ENCODE measurements around the gene RGS7.
"Not testable (repeated sequence)": the region's sequence is repeated elsewhere in the genome, so short reads cannot be mapped to it uniquely, and the experiment has no call there.

RGS7 gene

GRCh38 chr1:240758777-240759176 is 598.2 kb downstream of the RGS7 start:
- H3K36me3 ChIP-seq (ENCODE audit: control insufficient read depth, insufficient read depth, low read length); H3K27ac ChIP-seq; H3K9me3 ChIP-seq (ENCODE audit: control insufficient read depth, low read length); H3K27me3 ChIP-seq (ENCODE audit: control insufficient read depth, insufficient read depth, low read length); H3K4me1 ChIP-seq; H3K4me3 ChIP-seq (ENCODE audit: low read depth, low read length); H3K79me2 ChIP-seq; H2AFZ ChIP-seq; H3K9ac ChIP-seq; H3K4me2 ChIP-seq (ENCODE audit: low read length): not testable (repeated sequence)

DNA sequence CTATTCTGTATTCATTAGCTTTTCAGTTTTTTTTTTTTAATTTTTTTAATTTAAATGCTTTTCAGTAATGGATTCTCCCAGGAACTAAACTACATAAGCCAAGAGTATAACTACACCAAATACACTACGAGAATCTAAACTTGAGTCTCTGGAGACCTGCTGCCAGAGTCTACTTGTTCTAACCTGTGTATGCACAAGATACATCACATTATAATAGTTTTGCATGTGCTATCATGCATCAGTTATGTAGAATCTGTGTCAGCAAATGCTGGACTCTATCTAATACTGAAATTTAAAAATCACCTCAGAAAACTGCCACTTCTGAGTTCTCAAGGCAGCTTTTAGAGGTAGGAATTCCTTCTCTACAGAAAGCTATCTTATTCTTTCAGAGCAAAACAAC is 598.7 kb downstream of the RGS7 start:
- Histone ChIP-seq H3K79me2 (no peaks in the 10 kb centered on the region), H3K4me2 (ENCODE audit: low read length) (no peak overlapping the region), H2AFZ (no peak overlapping the region), H3K36me3 (ENCODE audit: control insufficient read depth, insufficient read depth, low read length) (no peaks in the 10 kb centered on the region), H3K27me3 (ENCODE audit: control insufficient read depth, insufficient read depth, low read length) (no peaks in the 10 kb centered on the region), H3K4me3 (ENCODE audit: low read depth, low read length) (no peak overlapping the region), H3K27ac (no peak overlapping the region), H3K4me1 (no peaks in the 10 kb centered on the region), H3K9ac (no peak overlapping the region), H3K9me3 (ENCODE audit: control insufficient read depth, low read length) (no peaks in the 10 kb centered on the region)
- TF ChIP-seq, protein P1, sequence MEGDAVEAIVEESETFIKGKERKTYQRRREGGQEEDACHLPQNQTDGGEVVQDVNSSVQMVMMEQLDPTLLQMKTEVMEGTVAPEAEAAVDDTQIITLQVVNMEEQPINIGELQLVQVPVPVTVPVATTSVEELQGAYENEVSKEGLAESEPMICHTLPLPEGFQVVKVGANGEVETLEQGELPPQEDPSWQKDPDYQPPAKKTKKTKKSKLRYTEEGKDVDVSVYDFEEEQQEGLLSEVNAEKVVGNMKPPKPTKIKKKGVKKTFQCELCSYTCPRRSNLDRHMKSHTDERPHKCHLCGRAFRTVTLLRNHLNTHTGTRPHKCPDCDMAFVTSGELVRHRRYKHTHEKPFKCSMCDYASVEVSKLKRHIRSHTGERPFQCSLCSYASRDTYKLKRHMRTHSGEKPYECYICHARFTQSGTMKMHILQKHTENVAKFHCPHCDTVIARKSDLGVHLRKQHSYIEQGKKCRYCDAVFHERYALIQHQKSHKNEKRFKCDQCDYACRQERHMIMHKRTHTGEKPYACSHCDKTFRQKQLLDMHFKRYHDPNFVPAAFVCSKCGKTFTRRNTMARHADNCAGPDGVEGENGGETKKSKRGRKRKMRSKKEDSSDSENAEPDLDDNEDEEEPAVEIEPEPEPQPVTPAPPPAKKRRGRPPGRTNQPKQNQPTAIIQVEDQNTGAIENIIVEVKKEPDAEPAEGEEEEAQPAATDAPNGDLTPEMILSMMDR (IDR thresholded peaks at IDR 0.05), result no peak

- Histone ChIP-seq H3K79me2 (no peaks in the 10 kb centered on the region), H3K27me3 (ENCODE audit: control insufficient read depth, insufficient read depth, low read length) (no peaks in the 10 kb centered on the region), H3K9ac (no peak overlapping the region), H3K36me3 (ENCODE audit: control insufficient read depth, insufficient read depth, low read length) (no peaks in the 10 kb centered on the region), H2AFZ (no peak overlapping the region), H3K4me1 (no peaks in the 10 kb centered on the region), H3K27ac (no peak overlapping the region), H3K9me3 (ENCODE audit: control insufficient read depth, low read length) (no peaks in the 10 kb centered on the region), H3K4me3 (ENCODE audit: low read depth, low read length) (no peak overlapping the region), H3K4me2 (ENCODE audit: low read length) (no peak overlapping the region)
- TF ChIP-seq, protein P1 (IDR thresholded peaks at IDR 0.05), result no peak
Observed at GRCh38 chr1:240747907-240748306, 609.1 kb downstream of the RGS7 start.

GRCh38 chr1:240743705-240744104 is 613.3 kb downstream of the RGS7 start:
- H3K4me1 ChIP-seq, result no peaks in the 10 kb centered on the region

DNA sequence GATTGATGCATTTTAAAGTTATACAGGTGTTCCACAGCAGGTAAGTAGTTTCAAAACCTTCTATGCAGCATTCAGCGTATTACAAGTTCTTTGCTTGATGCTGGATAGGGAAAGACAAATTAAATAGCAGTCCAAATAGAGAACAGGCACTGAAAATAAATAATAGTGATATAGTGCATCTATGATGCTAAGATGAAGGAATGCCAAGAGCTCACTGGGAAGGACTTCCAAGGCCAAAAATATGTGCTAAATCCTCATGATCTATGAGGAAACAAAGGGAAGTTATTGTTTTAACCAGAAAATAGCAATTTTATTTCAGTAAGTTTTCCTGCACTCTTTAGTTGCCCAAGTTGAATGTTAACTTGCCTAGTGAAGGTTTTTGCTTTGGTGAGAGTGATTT is 617.3 kb downstream of the RGS7 start:
- Histone ChIP-seq H3K79me2 (no peaks in the 10 kb centered on the region), H3K9me3 (ENCODE audit: control insufficient read depth, low read length) (no peaks in the 10 kb centered on the region), H3K9ac (no peak overlapping the region), H2AFZ (no peak overlapping the region), H3K27ac (no peak overlapping the region), H3K4me3 (ENCODE audit: low read depth, low read length) (no peak overlapping the region), H3K4me1 (no peaks in the 10 kb centered on the region), H3K36me3 (ENCODE audit: control insufficient read depth, insufficient read depth, low read length) (no peaks in the 10 kb centered on the region), H3K27me3 (ENCODE audit: control insufficient read depth, insufficient read depth, low read length) (no peaks in the 10 kb centered on the region), H3K4me2 (ENCODE audit: low read length) (no peak overlapping the region)
- TF ChIP-seq, protein P1 (IDR thresholded peaks at IDR 0.05), result no peak

More at GRCh38 chr1:240743705-240744104, 613.3 kb downstream of the RGS7 start:
- no peak overlapping the region for H3K27ac ChIP-seq
- H3K79me2 ChIP-seq, result no peaks in the 10 kb centered on the region
- H3K4me2 ChIP-seq (ENCODE audit: low read length), result no peak overlapping the region
- no peak overlapping the region for H3K4me3 ChIP-seq (ENCODE audit: low read depth, low read length)
- H3K27me3 ChIP-seq (ENCODE audit: control insufficient read depth, insufficient read depth, low read length), result no peaks in the 10 kb centered on the region
- no peak overlapping the region for H3K9ac ChIP-seq
- H3K36me3 ChIP-seq (ENCODE audit: control insufficient read depth, insufficient read depth, low read length), result no peaks in the 10 kb centered on the region
- no peak overlapping the region for H2AFZ ChIP-seq
- TF ChIP-seq, protein P1 (IDR thresholded peaks at IDR 0.05), result no peak
- no peaks in the 10 kb centered on the region for H3K9me3 ChIP-seq (ENCODE audit: control insufficient read depth, low read length)

All from parathyroid adenoma (tissue), 2 donors.